Neuronal stem cell (in vitro differentiated cells): ENCODE results near the gene ZNF618.

Experiments used
- DNase-seq: peaks from one replicate; pipeline ENCODE4 v3.0.0-alpha.2; 2013; ENCODE audit warnings: low spot score
- H2AFZ ChIP-seq: one replicate; pipeline ENCODE4 v1.6.1; 2013; ENCODE audit warnings: mild to moderate bottlenecking, low read length, inconsistent platforms
- H2AK5ac ChIP-seq: 2 replicates; pipeline ENCODE4 v1.6.1; 2013; ENCODE audit warnings: low read depth, mild to moderate bottlenecking, inconsistent platforms, low read length, moderate library complexity, mixed read lengths
- H2BK120ac ChIP-seq: 2 replicates; pipeline ENCODE4 v1.6.1; 2013; ENCODE audit warnings: low read depth, mild to moderate bottlenecking, inconsistent platforms, low read length, moderate library complexity, mixed read lengths
- H2BK12ac ChIP-seq: one replicate; pipeline ENCODE4 v1.6.1; 2013; ENCODE audit warnings: low read length, inconsistent platforms
- H2BK15ac ChIP-seq: 2 replicates; pipeline ENCODE4 v1.6.1; 2013; ENCODE audit warnings: mild to moderate bottlenecking, low read length, inconsistent platforms, mixed read lengths
- H2BK5ac ChIP-seq: one replicate; pipeline ENCODE4 v1.6.1; 2013; ENCODE audit warnings: inconsistent platforms, mild to moderate bottlenecking, low read length, moderate library complexity
- H3K14ac ChIP-seq: one replicate; pipeline ENCODE4 v1.6.1; 2013; ENCODE audit warnings: low read length, inconsistent platforms
- H3K18ac ChIP-seq: 2 replicates; pipeline ENCODE4 v1.6.1; 2013; ENCODE audit warnings: low read length, inconsistent platforms
- H3K23ac ChIP-seq: 2 replicates; pipeline ENCODE4 v1.6.1; 2013; ENCODE audit warnings: low read depth, mild to moderate bottlenecking, mixed read lengths, low read length, inconsistent platforms; ENCODE audit not compliant: poor library complexity
- H3K27ac ChIP-seq: replicated peaks from 3 replicates; pipeline ENCODE4 v1.5.1; 2013; ENCODE audit warnings: low read length, inconsistent platforms
- H3K27me3 ChIP-seq, 3 experiments: 2 replicates each; pipeline ENCODE4 v1.6.1; 2013; ENCODE audit warnings: low read length in 3 of 3, mild to moderate bottlenecking in 2 of 3, inconsistent platforms in 1 of 3, low read depth in 1 of 3, mixed read lengths in 1 of 3, moderate library complexity in 1 of 3; ENCODE audit not compliant: control insufficient read depth in 3 of 3, insufficient read depth in 3 of 3
- H3K36me3 ChIP-seq, 2 donors: replicated peaks in 1 of 2; 2 replicates each; pipeline ENCODE4 v1.6.1; 2013; ENCODE audit warnings: low read length in 2 of 2; ENCODE audit not compliant: control insufficient read depth in 2 of 2, insufficient read depth in 2 of 2
- H3K4ac ChIP-seq: 2 replicates; pipeline ENCODE4 v1.6.1; 2013; ENCODE audit warnings: inconsistent platforms, mild to moderate bottlenecking, low read length, moderate library complexity
- H3K4me1 ChIP-seq, 2 donors: 1 replicate in 1 of 2; 2 replicates in 1 of 2; pipeline ENCODE4 v1.6.1; 2013; ENCODE audit warnings: low read length in 2 of 2, low read depth in 1 of 2; ENCODE audit not compliant: control insufficient read depth in 2 of 2, insufficient read depth in 1 of 2
- H3K4me2 ChIP-seq: one replicate; pipeline ENCODE4 v1.6.1; 2013; ENCODE audit warnings: mild to moderate bottlenecking, low read length, inconsistent platforms; ENCODE audit not compliant: insufficient read depth, poor library complexity, severe bottlenecking
- H3K4me3 ChIP-seq, 2 donors: 2 replicates each; pipeline ENCODE4 v1.5.1; 2013; ENCODE audit warnings: low read length in 2 of 2, mild to moderate bottlenecking in 2 of 2, inconsistent platforms in 1 of 2, moderate library complexity in 1 of 2
- H3K79me1 ChIP-seq: one replicate; pipeline ENCODE4 v1.6.1; 2013; ENCODE audit warnings: low read depth, mild to moderate bottlenecking, inconsistent platforms, low read length, moderate library complexity
- H3K9ac ChIP-seq: one replicate; pipeline ENCODE4 v1.6.1; 2013; ENCODE audit warnings: mild to moderate bottlenecking, low read depth, low read length, inconsistent platforms; ENCODE audit not compliant: poor library complexity
- H3K9me3 ChIP-seq, 2 donors: replicated peaks in 1 of 2; 2 replicates each; pipeline versions ENCODE3 to v1.6.1; 2013; ENCODE audit warnings: low read length in 2 of 2, mild to moderate bottlenecking in 2 of 2, inconsistent platforms in 1 of 2, low read depth in 1 of 2, mixed read lengths in 1 of 2, moderate library complexity in 1 of 2; ENCODE audit not compliant: control insufficient read depth in 2 of 2, insufficient read depth in 1 of 2
- H4K8ac ChIP-seq: one replicate; pipeline ENCODE4 v1.6.1; 2013; ENCODE audit warnings: low read depth, mild to moderate bottlenecking, inconsistent platforms, low read length, moderate library complexity
- H4K91ac ChIP-seq: one replicate; pipeline ENCODE4 v1.6.1; 2013; ENCODE audit warnings: low read length, low read depth, mild to moderate bottlenecking, inconsistent platforms; ENCODE audit not compliant: poor library complexity
- WGBS, 2 donors: extraction: QIAGEN DNeasy Blood & Tissue Kit; methylation state at CpG; one replicate each; pipeline ENCODE4 v1.1.7; 2013; ENCODE audit warnings: missing lambda C conversion rate in 2 of 2, mixed read lengths in 1 of 2; ENCODE audit not compliant: insufficient read length in 2 of 2, insufficient replicate concordance in 1 of 2; ENCODE audit errors: extremely low coverage in 2 of 2; 5-methylcytosine and 5-hydroxymethylcytosine counted together

ZNF618 gene

DNA sequence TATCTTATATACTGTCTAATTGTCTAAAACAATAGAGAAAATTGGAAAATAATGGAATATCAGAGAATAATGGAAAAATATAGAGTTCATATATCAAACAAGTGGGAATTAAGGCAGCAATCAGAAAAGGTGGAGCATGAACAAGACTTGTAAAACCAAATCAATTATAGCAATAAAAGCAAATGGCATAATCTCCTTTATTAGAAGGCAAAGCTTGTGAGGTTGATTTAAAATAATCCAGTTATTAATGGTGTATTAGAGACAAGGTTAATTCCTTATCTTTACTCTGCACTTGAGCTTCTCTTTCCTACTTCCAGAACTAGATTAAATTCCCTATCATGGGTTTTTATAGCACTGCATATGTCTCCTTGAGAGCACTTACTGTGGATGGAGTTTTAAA, 137.9 kb downstream of the ZNF618 start:
- Histone ChIP-seq H3K9me3 (peaks cover 3 to 10% of the 10 kb centered on the region in 2 donors), H3K4me1 (no peaks in the 10 kb centered on the region), H2AK5ac (no peak overlapping the region), H3K14ac (no peak overlapping the region), H3K4me2 (no peak overlapping the region), H2BK12ac (no peak overlapping the region), H3K23ac (no peak overlapping the region), H2BK5ac (no peak overlapping the region), H3K27me3 (no peaks in the 10 kb centered on the region), H2BK15ac (no peak overlapping the region), H3K79me1 (no peaks in the 10 kb centered on the region), H3K27ac (no peak overlapping the region), H3K9ac (no peak overlapping the region), H3K4ac (no peak overlapping the region), H3K4me3 (no peak overlapping the region), H2BK120ac (no peak overlapping the region), H3K36me3 (peaks cover 31 to 75% of the 10 kb centered on the region in 2 donors), H4K8ac (no peak overlapping the region), H3K18ac (no peak overlapping the region), H2AFZ (no peak overlapping the region), H4K91ac (no peak overlapping the region)
- DNase-seq, result no peak

GRCh38 chr9:114015607-114016006, 139.5 kb downstream of the ZNF618 start:
- H3K4me3 ChIP-seq, result no peak overlapping the region
- H2AK5ac ChIP-seq, result no peak overlapping the region
- H3K79me1 ChIP-seq, result no peaks in the 10 kb centered on the region
- H3K18ac ChIP-seq, result no peak overlapping the region
- H3K4me2 ChIP-seq, result no peak overlapping the region
- H2BK12ac ChIP-seq, result no peak overlapping the region
- no peak overlapping the region for H2BK15ac ChIP-seq
- H4K91ac ChIP-seq, result no peak overlapping the region
- no peak overlapping the region for H3K9ac ChIP-seq
- H3K4me1 ChIP-seq, result no peaks in the 10 kb centered on the region
- no peak overlapping the region for H3K23ac ChIP-seq
- no peak overlapping the region for H2BK120ac ChIP-seq
- no peak overlapping the region for H2AFZ ChIP-seq
- H3K4ac ChIP-seq, result no peak overlapping the region
- peaks cover 3 to 10% of the 10 kb centered on the region in 2 donors for H3K9me3 ChIP-seq
- no peaks in the 10 kb centered on the region for H3K27me3 ChIP-seq
- H3K27ac ChIP-seq, result no peak overlapping the region
- H3K14ac ChIP-seq, result no peak overlapping the region
- no peak overlapping the region for H2BK5ac ChIP-seq
- H4K8ac ChIP-seq, result no peak overlapping the region
- peaks cover 30 to 73% of the 10 kb centered on the region in 2 donors for H3K36me3 ChIP-seq
- DNase-seq, result no peak
- WGBS, 2 donors, result no CpG with 5 or more reads among the region's 2 CpGs

DNA sequence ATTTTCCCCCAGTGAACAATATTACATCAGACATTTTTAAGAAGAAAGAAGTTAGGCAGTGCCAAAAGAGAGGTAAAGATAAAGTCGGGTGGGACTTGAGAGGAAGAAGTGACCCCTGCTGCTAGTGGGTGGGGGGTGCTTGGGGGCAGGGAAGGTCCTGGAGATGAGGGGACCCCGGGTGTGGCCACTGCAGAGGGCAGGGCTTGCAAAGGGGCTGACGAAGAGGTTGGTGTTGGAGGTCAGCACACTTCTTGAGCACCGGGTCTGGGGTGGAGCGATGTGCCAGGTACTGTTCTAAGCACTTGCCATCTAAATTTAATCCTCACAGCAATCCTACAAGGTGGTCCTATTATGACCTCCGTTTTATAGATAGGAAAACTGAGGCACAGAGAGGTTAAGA, 140.0 kb downstream of the ZNF618 start:
- Histone ChIP-seq H2AFZ (no peak overlapping the region), H3K79me1 (no peaks in the 10 kb centered on the region), H3K4ac (no peak overlapping the region), H3K9me3 (peaks cover 3 to 10% of the 10 kb centered on the region in 2 donors), H2BK120ac (no peak overlapping the region), H2BK5ac (no peak overlapping the region), H3K36me3 (peaks cover 27 to 69% of the 10 kb centered on the region in 2 donors), H3K14ac (no peak overlapping the region), H3K4me1 (no peaks in the 10 kb centered on the region), H3K4me3 (no peak overlapping the region), H3K23ac (no peak overlapping the region), H3K27ac (no peak overlapping the region), H2BK12ac (no peak overlapping the region), H3K9ac (no peak overlapping the region), H3K27me3 (no peaks in the 10 kb centered on the region), H2AK5ac (no peak overlapping the region), H4K91ac (no peak overlapping the region), H2BK15ac (no peak overlapping the region), H3K4me2 (no peak overlapping the region), H3K18ac (no peak overlapping the region), H4K8ac (no peak overlapping the region)
- DNase-seq, result no peak
- no CpG with 5 or more reads among the region's 6 CpGs for WGBS, 2 donors

DNA sequence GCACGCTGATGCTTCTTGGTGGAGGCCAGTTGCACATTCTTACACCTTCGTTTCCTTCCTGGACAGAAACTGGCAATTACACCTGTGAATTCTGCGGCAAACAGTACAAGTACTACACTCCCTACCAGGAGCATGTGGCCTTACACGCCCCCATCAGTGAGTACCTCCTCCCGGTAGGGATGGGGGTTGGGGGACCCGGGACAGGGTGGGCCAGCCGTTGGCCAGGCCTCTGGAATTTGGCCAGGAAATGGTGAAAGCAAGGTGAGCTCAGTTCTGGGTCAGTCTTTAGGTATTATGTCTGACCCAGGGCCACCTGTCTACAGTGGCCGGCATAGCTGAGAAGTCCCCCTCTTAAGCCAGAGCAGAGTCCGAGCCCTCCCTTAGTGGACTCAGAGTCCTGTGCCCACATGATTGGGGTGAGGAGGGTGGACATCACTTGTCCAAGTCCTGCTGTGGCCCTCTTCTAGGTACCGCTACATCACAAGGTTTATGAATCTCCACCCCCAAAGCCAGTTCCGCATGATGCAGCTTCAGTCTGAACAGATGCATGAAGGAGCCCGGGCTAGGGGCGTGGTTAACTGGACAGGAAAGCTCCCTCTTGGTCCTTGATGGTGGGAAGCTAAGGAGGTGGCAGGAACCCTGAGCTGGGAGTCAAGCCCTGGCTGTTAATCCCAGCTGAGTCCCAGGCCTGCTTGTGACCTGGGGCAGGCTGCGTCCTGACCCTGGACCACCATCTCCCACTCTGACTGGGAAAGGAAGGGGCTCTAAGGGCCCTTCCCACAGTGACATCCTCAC, 140.7 kb downstream of the ZNF618 start:
- H3K4me3 ChIP-seq, result no peak overlapping the region
- peaks cover 2 to 12% of the 10 kb centered on the region in 2 donors for H3K9me3 ChIP-seq
- DNase-seq, result no peak
- no peak overlapping the region for H2BK120ac ChIP-seq
- H3K27ac ChIP-seq, result no peak overlapping the region
- H3K18ac ChIP-seq, result no peak overlapping the region
- no peak overlapping the region for H3K14ac ChIP-seq
- no peak overlapping the region for H2BK15ac ChIP-seq
- H3K4me2 ChIP-seq, result no peak overlapping the region
- no peak overlapping the region for H4K8ac ChIP-seq
- no peaks in the 10 kb centered on the region for H3K27me3 ChIP-seq
- H3K4ac ChIP-seq, result no peak overlapping the region
- H3K36me3 ChIP-seq, result peaks cover 24 to 69% of the 10 kb centered on the region in 2 donors
- no peak overlapping the region for H3K23ac ChIP-seq
- no peaks in the 10 kb centered on the region for H3K4me1 ChIP-seq
- no peak overlapping the region for H4K91ac ChIP-seq
- H3K79me1 ChIP-seq, result no peaks in the 10 kb centered on the region
- no peak overlapping the region for H2BK12ac ChIP-seq
- H2AK5ac ChIP-seq, result no peak overlapping the region
- WGBS, 2 donors, result no CpG with 5 or more reads among the region's 14 CpGs
- no peak overlapping the region for H2BK5ac ChIP-seq
- no peak overlapping the region for H2AFZ ChIP-seq
- H3K9ac ChIP-seq, result no peak overlapping the region
